GM18507 (cell line): ENCODE measurements around the gene SHF.
"Not testable (repeated sequence)": the region's sequence is repeated elsewhere in the genome, so short reads cannot be mapped to it uniquely, and the experiment has no call there.

ENCODE experiments used
- DNase-seq: peaks from one replicate; pipeline ENCODE4 v3.0.0; 2011; ENCODE audit warnings: low read depth; ENCODE audit not compliant: insufficient read length; ENCODE audit errors: extremely low spot score
- FAIRE-seq: peaks from 2 replicates; lab custom pipeline; 2011; peaks lifted over from hg19 to GRCh38; lab: Jason Lieb, UNC

Gene SHF, protein sequence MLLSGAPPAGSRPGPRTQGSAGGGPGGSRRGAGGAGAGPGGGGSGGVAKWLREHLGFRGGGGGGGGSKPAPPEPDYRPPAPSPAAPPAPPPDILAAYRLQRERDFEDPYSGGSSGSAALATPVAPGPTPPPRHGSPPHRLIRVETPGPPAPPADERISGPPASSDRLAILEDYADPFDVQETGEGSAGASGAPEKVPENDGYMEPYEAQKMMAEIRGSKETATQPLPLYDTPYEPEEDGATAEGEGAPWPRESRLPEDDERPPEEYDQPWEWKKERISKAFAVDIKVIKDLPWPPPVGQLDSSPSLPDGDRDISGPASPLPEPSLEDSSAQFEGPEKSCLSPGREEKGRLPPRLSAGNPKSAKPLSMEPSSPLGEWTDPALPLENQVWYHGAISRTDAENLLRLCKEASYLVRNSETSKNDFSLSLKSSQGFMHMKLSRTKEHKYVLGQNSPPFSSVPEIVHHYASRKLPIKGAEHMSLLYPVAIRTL

DNA sequence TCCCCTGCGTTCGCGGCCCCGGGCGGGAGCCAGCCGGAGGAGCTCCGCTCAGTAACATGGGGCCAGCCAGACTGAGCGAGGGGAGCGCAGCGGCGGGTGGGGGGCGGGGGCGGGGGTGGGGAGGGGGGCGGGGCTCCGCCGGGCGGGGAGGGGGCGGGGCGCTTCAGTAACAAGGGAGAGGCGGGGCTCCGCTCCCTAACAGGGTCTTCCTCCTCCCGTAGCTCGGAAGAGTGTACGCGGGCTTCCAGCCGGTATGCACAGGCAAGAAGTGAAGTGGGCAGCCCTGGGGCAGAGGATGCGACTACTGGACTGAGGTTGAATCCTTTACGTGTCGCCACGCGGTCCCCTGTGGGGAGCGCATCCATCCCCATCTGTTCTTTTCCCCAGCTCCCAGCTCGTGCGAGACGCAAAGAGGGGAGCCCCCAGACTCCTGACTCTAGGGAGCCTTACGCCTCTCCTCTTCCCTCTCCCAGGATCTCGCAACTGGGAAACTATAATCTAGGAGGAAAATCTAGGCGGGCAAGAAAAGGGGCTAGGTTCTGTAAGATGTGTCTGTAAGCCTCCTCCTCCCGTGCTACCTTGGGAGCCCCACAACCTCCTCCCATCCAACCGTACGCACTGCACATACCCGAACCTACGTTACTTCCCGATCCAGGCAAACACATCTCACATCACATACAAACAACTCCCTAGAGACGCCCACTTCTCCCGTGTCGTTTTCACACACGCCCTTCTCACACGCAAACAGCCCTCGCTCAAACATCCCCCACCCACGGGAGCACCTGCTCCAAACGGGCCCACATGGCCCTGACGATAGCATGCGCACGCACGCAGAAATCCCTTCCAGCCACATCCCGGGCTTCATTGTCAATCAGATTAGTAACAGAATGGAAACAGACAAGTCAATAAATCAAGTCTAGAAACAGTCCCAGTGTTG is at the start of gene SHF:
Gene SHF, minus strand, starts transcription at position 73 of the 937 bp plus-strand sequence. Its CDS starts 15 bp downstream, at position 58.
- DNase-seq (no peak), FAIRE-seq (peak; percentile 47)

GRCh38 chr15:45236806-45237205 is 49.0 kb upstream of the SHF start:
- FAIRE-seq, DNase-seq: not testable (repeated sequence)

GRCh38 chr15:45234562-45235235 is 46.9 kb upstream of the SHF start:
- DNase-seq (no peak), FAIRE-seq (no peak)

DNA sequence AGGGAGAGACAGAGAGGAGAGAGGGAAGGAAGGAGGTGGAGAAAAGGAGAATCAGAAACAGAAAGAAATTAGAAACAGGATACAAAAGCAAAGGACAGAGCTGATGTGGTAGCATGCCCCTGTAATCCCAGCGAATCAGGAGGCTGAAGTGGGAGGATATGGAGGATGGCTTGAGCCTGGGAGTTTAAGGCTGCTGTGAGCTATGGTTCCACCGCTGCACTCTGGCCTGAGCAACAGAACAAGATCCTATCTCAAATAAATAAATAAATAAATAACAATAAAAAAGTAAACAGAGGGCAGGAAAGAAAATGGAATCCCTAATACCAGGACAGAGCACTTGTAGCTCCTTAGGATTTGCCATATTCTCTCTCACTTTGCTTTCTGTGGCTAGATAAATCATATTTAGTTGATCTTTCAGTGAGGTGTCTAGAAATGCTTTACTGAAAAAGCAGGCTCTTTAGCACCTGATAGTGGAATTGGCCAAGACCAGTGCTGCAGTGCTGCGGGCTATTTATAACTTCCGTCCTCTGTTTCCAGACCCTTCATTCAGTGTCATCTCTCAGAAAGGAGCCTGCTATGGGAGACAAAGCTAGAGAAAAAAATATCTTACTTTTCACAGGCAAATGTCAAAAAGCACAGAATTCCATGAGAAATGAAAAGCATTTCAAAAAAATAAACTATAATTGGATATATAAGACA is 44.2 kb upstream of the SHF start:
- no peak for FAIRE-seq
- no peak for DNase-seq

DNA sequence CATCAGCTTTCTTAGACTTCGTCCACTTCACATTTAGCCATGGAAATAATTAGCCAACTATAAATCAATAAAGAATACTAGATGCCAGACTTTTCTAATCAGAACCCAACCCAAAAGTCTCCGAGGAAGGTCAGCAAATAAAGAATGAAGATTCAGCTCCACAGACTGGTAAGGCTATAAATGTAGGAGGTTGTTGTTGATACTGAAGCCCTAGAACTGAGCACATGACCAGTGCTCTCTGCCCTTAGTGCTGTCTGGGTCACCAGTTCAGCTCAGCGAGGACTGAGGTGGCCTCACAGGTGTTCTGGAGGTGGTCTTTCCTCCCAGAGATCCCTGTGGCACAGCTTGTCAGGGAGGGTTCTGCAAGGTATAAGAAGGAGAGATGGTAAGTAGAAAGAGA is 43.4 kb upstream of the SHF start:
- DNase-seq, result no peak
- no peak for FAIRE-seq

DNA sequence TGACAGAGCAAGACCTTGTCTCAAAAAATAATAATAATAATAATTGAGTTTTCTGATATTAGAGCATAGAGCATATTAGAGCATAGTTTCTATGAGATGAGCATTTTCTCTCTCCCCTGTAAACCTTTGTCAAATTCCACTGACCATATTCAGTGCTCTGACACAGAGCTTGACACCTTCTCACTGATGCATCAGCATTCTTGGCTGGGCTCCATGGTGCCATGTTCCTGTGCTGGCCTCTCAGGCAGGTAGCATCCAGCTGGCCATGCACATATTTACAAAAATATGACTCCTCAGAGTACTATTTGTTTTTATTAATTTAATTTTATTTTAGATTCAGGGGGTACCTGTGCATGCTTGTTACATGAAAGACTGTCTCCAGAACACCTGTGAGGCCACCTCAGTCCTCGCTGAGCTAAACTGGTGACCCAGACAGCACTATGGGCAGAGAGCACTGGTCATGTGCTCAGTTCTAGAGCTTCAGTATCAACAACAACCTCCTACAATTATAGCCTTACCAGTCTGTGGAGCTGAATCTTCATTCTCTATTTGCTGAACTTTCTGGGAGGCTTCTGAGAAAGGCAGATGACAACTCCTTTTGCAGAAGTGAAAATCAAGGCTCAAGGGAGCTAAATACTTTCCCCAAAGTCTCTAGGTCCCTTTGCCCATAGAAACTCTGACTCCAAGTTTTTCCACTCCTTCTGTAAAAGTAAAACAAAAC is 42.6 kb upstream of the SHF start:
- DNase-seq (no peak), FAIRE-seq (no peak)

- no peak for DNase-seq
- no peak for FAIRE-seq
Measured at GRCh38 chr15:45228931-45229330, 41.2 kb upstream of the SHF start.

DNA sequence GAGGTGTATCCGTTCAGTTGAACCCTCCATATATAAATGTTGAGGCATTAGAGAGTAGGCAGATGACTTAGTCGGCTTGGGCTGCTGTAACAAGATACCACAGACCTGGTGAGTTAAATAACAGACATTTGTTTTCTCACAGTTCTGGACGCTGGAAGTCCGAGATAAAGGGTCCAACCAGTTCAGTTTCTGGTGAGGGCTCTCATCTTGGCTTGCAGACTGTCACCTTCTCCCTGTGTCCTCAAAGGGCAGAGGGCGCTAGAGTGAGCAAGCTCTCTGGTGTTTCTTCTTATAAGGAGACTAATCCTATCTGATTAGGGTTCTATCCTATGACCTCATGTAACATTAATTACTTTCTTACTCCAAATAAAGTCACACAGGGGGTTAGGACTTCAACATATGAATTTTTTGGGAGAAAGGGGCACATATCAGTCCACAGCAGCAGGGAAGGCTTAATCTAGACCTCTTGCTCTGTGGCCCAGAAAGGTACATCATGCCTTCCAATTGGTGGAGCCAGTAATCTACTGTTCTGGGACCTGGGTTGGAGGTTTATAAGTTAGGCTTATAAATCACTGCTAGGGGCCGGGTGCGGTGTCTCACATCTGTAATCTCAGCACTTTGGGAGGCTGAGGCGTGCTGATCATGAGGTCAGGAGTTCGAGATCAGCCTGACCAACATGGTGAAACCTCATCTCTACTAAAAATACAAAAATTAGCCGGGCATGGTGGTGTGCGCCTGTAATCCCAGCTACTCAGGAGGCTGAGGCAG is 37.9 kb upstream of the SHF start:
- DNase-seq (no peak), FAIRE-seq (no peak)

GRCh38 chr15:45224621-45225217 is 37.0 kb upstream of the SHF start:
- DNase-seq, result no peak
- no peak for FAIRE-seq

- DNase-seq, result no peak
- FAIRE-seq, result no peak
Measured at GRCh38 chr15:45221967-45222366, 34.2 kb upstream of the SHF start.

DNA sequence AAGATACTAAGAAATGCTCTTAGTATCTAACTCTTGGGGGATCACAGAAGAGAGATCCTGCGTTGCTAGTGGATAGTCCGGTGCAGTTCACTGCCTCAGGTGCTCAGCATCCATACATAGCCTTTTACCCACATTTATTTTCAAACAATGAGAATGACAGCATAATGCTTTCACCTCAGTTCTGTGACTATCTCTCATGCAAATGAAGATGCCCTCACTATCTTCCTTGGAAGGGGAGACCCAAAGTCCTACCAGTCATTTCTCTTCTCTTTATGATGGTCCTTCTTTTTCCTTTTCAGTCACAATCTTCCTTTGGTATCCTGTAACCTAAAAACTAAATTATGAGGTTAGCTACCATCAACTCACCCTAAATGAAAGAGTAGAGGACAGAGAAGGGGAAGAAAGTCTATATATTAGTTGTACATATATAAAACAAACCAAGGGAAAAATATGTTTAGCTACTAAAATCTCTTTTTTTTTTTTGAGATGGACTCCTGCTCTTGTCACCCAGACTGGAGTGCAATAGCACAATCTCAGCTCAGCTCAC is 33.4 kb upstream of the SHF start:
- no peak for DNase-seq
- FAIRE-seq, result no peak

- no peak for DNase-seq
- no peak for FAIRE-seq
Measured at GRCh38 chr15:45212493-45212892, 24.7 kb upstream of the SHF start.

- FAIRE-seq, result peak; percentile 72
- no peak for DNase-seq
Measured at GRCh38 chr15:45205192-45205591, 17.4 kb upstream of the SHF start.

DNA sequence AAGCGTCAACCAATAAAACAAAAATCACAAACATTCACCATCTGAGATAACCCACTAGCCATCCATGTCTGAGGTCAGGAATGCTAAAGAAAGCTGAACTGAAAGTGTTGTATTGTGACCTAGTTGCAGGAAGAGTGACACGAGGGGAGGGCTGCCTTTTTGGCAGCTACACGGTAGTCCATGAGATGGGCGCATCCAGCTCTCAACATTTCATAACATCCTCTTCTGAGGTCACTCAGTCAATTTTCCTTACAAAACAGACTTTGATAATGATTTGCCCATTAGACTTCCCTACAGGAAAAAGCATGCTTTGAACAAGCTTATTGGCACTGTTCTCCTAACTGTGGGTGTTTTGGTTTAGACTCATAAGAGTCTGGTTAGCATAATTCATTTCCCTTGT is 15.4 kb upstream of the SHF start:
- DNase-seq (no peak), FAIRE-seq (no peak)

- FAIRE-seq (no peak), DNase-seq (no peak)
Measured at GRCh38 chr15:45201869-45202268, 14.1 kb upstream of the SHF start.

- DNase-seq (no peak), FAIRE-seq (no peak)
Measured at GRCh38 chr15:45201557-45201859, 13.7 kb upstream of the SHF start.

GRCh38 chr15:45200799-45201556 is 13.2 kb upstream of the SHF start:
- DNase-seq (no peak), FAIRE-seq (peak; percentile 60)
